Liver (tissue), 9 donors: Measurements from ENCODE around the gene UBE2C. TPM values are rescaled to one million over a fixed set of nuclear protein-coding genes. Genes with fewer than 3 reads are reported as not detected.

Experiments used
- DNase-seq: peaks from one replicate; pipeline ENCODE4 v3.0.0-alpha.2; 2017; ENCODE audit warnings: low spot score
- H3K27ac ChIP-seq, 2 donors: one replicate each; pipeline ENCODE4 v1.7.0; 2013; ENCODE audit warnings: inconsistent platforms in 2 of 2, low read length in 2 of 2, control low read depth in 1 of 2, low read depth in 1 of 2, mild to moderate bottlenecking in 1 of 2
- H3K27me3 ChIP-seq, 4 donors: one replicate each; pipeline versions ENCODE4 v1.6.1 to v1.7.0; 2013; ENCODE audit warnings: low read length in 3 of 4, inconsistent platforms in 1 of 4, mild to moderate bottlenecking in 1 of 4, moderate library complexity in 1 of 4; ENCODE audit not compliant: control insufficient read depth in 4 of 4, insufficient read depth in 4 of 4
- H3K36me3 ChIP-seq, 4 donors: one replicate each; pipeline versions ENCODE4 v1.6.1 to v1.7.0; 2013; ENCODE audit warnings: low read length in 3 of 4, mild to moderate bottlenecking in 3 of 4, low read depth in 1 of 4, moderate library complexity in 1 of 4; ENCODE audit not compliant: control insufficient read depth in 4 of 4, insufficient read depth in 3 of 4
- H3K4me1 ChIP-seq, 4 donors: one replicate each; pipeline versions ENCODE4 v1.6.1 to v1.7.0; 2013; ENCODE audit warnings: low read length in 3 of 4, mild to moderate bottlenecking in 3 of 4, moderate library complexity in 1 of 4; ENCODE audit not compliant: control insufficient read depth in 4 of 4, insufficient read depth in 4 of 4
- H3K4me3 ChIP-seq, 3 donors: one replicate each; pipeline versions ENCODE4 v1.6.1 to v1.7.0; 2013; ENCODE audit warnings: low read length in 3 of 3, control low read depth in 1 of 3, low read depth in 1 of 3, mild to moderate bottlenecking in 1 of 3
- H3K9ac ChIP-seq, 2 donors: one replicate each; pipeline ENCODE4 v1.7.0; 2013; ENCODE audit warnings: low read length in 2 of 2, mild to moderate bottlenecking in 2 of 2, moderate library complexity in 2 of 2, control low read depth in 1 of 2, low read depth in 1 of 2
- H3K9me3 ChIP-seq, 4 donors: one replicate each; pipeline versions ENCODE4 v1.6.1 to v1.7.0; 2013; ENCODE audit warnings: low read length in 3 of 4; ENCODE audit not compliant: control insufficient read depth in 4 of 4
- EGR1 ChIP-seq, 2 donors: IDR thresholded peaks; 2 replicates each; pipeline ENCODE4 v1.6.1; 2016 to 2018; ENCODE audit warnings: antibody characterized with exemption in 2 of 2, low read depth in 2 of 2
- FOXA1 ChIP-seq: IDR thresholded peaks from 2 replicates; pipeline ENCODE4 v1.6.1; 2016; ENCODE audit warnings: antibody characterized with exemption
- FOXA2 ChIP-seq: IDR thresholded peaks from 2 replicates; pipeline ENCODE4 v1.6.1; 2016; ENCODE audit warnings: antibody characterized with exemption
- GABPA ChIP-seq, 2 donors: IDR thresholded peaks in 1 of 2; conservative IDR thresholded peaks in 1 of 2; 2 replicates each; pipeline ENCODE4 v1.6.1; 2016; ENCODE audit warnings: antibody characterized with exemption in 2 of 2, mild to moderate bottlenecking in 1 of 2, moderate library complexity in 1 of 2
- HNF4A ChIP-seq, 2 donors: conservative IDR thresholded peaks; 2 replicates each; pipeline ENCODE4 v1.6.1; 2016; ENCODE audit warnings: antibody characterized with exemption in 2 of 2, mild to moderate bottlenecking in 2 of 2
- HNF4G ChIP-seq: IDR thresholded peaks from 2 replicates; pipeline ENCODE4 v1.6.1; 2016; ENCODE audit warnings: antibody characterized with exemption
- JUND ChIP-seq, 2 donors: IDR thresholded peaks; 2 replicates each; pipeline ENCODE4 v1.6.1; 2016; ENCODE audit warnings: antibody characterized with exemption in 2 of 2
- NR2F2 ChIP-seq: IDR thresholded peaks from 2 replicates; pipeline ENCODE4 v1.6.1; 2016; ENCODE audit warnings: antibody characterized with exemption
- RXRA ChIP-seq, 2 donors: IDR thresholded peaks; 2 replicates each; pipeline ENCODE4 v1.6.1; 2017 to 2018; ENCODE audit warnings: antibody characterized with exemption in 2 of 2, mild to moderate bottlenecking in 1 of 2
- TAF1 ChIP-seq: conservative IDR thresholded peaks from 2 replicates; pipeline ENCODE4 v1.6.1; 2016; ENCODE audit warnings: antibody characterized with exemption, mild to moderate bottlenecking
- YY1 ChIP-seq: IDR thresholded peaks from 2 replicates; pipeline ENCODE4 v1.6.1; 2016; ENCODE audit warnings: antibody characterized with exemption, mild to moderate bottlenecking
- WGBS: extraction: QIAGEN DNeasy Blood & Tissue Kit; methylation state at CpG from one replicate; pipeline ENCODE4 v1.1.7; 2013; 5-methylcytosine and 5-hydroxymethylcytosine counted together
- polyA plus RNA-seq, 2 donors: library from polyadenylated mRNA; stranded (reverse) in 1 of 2; unstranded in 1 of 2; fragments of 200-250 nt in 1 of 2; fragments of >200 nt in 1 of 2; fragmentation: Nextera tagmentation in 1 of 2; extraction: Ambion mirVana in 1 of 2; gene quantifications; one replicate each; pipeline versions ENCODE4 v1.2.1 to v1.2.3, GENCODE V29; 2013 to 2015
- total RNA-seq, 2 donors: library from RNA; depleted of rRNA; stranded (reverse); fragments of >200 nt; gene quantifications; one replicate each; pipeline ENCODE4 v1.2.3, GENCODE V29; 2014
- TF ChIP-seq, protein P1 (sequence below): IDR thresholded peaks from 2 replicates; pipeline ENCODE4 v1.6.1; 2016; ENCODE audit warnings: antibody characterized with exemption
- TF ChIP-seq, protein P2 (sequence below): IDR thresholded peaks from 2 replicates; pipeline ENCODE4 v1.6.1; 2016; ENCODE audit warnings: antibody characterized with exemption, mild to moderate bottlenecking
- donor health status: healthy.
- donor health status: healthy.
- donor health status: healthy.
- donor health status: healthy.
- donor health status: healthy.

UBE2C gene
- total and polyA plus RNA-seq, 4 donors, result 2.7 to 27.6 (median 8.1) TPM; not detected in 1

DNA sequence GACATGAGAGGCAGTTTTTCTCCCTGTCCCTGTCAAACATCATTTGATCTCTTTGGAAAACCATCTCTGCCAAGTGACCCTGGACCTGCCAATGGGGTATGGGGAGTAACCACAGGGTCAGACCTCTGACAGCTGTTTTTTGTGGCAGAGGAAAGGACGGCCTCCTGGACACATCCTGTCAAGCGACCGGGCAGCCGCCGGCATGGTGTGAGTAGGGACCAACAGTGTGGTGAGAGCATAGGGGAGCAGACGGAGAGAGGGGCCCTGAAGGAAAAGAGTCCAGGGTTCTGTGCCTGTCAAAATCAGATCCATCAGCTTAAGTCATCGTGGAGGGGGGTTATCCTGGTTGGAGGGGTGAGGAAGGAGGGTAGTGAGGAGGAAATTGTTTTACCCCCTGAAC, 10.6 kb upstream of the UBE2C start:
- WGBS, result 91% methylated on average over 7 of the region's 7 CpGs
- no peaks in the 10 kb centered on the region for H3K4me1 ChIP-seq

DNA sequence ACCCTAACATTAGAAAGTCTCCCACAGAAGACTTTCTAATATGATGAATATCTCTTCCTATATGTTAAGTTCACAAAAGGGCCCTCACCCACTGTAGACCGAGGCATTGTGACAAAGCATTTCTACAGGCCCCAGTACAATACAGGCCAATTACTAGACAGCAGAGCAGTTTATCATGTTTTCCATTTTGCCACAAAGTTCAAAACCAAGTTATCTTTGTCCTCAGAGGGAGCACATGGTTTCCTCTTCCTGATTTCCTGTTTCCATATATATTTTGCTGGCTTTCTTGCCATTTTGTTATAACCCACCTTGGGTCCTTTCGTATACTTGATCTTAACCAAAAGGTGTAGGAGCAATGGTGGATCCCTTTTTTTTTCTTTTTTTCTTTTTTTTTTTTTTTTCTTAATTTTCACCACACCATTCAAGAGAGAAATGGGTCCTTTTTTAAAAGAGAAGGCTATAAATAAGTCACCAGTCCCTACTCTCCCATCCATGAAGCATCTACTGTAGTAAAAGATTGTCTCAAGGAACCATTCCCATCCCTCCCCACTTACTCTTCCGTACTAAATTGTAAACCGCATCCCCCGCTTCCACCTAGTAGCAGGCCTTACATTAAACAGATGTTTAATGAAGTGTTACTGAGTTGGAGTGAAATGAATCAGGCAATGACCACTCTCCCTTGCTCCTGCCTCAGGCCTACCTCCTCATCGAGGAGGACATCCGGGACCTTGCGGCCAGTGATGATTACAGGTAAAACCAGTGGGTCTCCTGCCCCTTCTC, 2.1 kb upstream of the UBE2C start:
- no peak overlapping the region for H3K4me3 ChIP-seq
- H3K9me3 ChIP-seq, result no peaks in the 10 kb centered on the region
- no peak for TF ChIP-seq TAF1
- TF ChIP-seq, protein P1, sequence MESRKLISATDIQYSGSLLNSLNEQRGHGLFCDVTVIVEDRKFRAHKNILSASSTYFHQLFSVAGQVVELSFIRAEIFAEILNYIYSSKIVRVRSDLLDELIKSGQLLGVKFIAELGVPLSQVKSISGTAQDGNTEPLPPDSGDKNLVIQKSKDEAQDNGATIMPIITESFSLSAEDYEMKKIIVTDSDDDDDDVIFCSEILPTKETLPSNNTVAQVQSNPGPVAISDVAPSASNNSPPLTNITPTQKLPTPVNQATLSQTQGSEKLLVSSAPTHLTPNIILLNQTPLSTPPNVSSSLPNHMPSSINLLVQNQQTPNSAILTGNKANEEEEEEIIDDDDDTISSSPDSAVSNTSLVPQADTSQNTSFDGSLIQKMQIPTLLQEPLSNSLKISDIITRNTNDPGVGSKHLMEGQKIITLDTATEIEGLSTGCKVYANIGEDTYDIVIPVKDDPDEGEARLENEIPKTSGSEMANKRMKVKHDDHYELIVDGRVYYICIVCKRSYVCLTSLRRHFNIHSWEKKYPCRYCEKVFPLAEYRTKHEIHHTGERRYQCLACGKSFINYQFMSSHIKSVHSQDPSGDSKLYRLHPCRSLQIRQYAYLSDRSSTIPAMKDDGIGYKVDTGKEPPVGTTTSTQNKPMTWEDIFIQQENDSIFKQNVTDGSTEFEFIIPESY, result no peak
- DNase-seq, result no peak
- WGBS, result 93% methylated on average over 8 of the region's 8 CpGs
- H3K9ac ChIP-seq, result no peak overlapping the region
- H3K27ac ChIP-seq, result no peak overlapping the region
- peaks cover 3 to 46% (median 37%) of the 10 kb centered on the region in 4 donors for H3K36me3 ChIP-seq
- no peaks in the 10 kb centered on the region for H3K27me3 ChIP-seq
- peaks cover 0 to 13% (median 7%) of the 10 kb centered on the region in 4 donors for H3K4me1 ChIP-seq

More for the DNA sequence above, 10.6 kb upstream of the UBE2C start:
- DNase-seq, result no peak
- no peaks in the 10 kb centered on the region for H3K27me3 ChIP-seq
- H3K27ac ChIP-seq, result no peak overlapping the region
- H3K9me3 ChIP-seq, result no peaks in the 10 kb centered on the region
- peaks cover 8 to 57% (median 50%) of the 10 kb centered on the region in 4 donors for H3K36me3 ChIP-seq
- no peak overlapping the region for H3K4me3 ChIP-seq
- no peak for TF ChIP-seq HNF4G
- no peak for TF ChIP-seq GABPA (IDR thresholded peaks at IDR 0.05 in 1 of 2, conservative IDR thresholded peaks at IDR 0.05 in 1 of 2)
- TF ChIP-seq, protein P1, result no peak
- TF ChIP-seq NR2F2, result no peak
- TF ChIP-seq FOXA2, result no peak
- TF ChIP-seq JUND (IDR thresholded peaks at IDR 0.05), result no peak
- TF ChIP-seq HNF4A (conservative IDR thresholded peaks at IDR 0.05), result no peak
- no peak for TF ChIP-seq FOXA1
- TF ChIP-seq YY1, result no peak
- TF ChIP-seq, protein P2, sequence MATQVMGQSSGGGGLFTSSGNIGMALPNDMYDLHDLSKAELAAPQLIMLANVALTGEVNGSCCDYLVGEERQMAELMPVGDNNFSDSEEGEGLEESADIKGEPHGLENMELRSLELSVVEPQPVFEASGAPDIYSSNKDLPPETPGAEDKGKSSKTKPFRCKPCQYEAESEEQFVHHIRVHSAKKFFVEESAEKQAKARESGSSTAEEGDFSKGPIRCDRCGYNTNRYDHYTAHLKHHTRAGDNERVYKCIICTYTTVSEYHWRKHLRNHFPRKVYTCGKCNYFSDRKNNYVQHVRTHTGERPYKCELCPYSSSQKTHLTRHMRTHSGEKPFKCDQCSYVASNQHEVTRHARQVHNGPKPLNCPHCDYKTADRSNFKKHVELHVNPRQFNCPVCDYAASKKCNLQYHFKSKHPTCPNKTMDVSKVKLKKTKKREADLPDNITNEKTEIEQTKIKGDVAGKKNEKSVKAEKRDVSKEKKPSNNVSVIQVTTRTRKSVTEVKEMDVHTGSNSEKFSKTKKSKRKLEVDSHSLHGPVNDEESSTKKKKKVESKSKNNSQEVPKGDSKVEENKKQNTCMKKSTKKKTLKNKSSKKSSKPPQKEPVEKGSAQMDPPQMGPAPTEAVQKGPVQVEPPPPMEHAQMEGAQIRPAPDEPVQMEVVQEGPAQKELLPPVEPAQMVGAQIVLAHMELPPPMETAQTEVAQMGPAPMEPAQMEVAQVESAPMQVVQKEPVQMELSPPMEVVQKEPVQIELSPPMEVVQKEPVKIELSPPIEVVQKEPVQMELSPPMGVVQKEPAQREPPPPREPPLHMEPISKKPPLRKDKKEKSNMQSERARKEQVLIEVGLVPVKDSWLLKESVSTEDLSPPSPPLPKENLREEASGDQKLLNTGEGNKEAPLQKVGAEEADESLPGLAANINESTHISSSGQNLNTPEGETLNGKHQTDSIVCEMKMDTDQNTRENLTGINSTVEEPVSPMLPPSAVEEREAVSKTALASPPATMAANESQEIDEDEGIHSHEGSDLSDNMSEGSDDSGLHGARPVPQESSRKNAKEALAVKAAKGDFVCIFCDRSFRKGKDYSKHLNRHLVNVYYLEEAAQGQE, result no peak
- no peak for TF ChIP-seq EGR1 (IDR thresholded peaks at IDR 0.05; ENCODE audit: low read depth in 2 of 2)
- TF ChIP-seq RXRA (IDR thresholded peaks at IDR 0.05), result no peak
- H3K9ac ChIP-seq, result no peak overlapping the region
